Spleen (tissue), 11 donors: ENCODE measurements around the gene DDOST. TPM values are rescaled to one million over a fixed set of nuclear protein-coding genes. Genes with fewer than 3 reads are reported as not detected.

Source experiments
- DNase-seq: peaks from one replicate; pipeline ENCODE4 v3.0.0-alpha.2; 2020
- H3K27ac ChIP-seq, 8 donors: fragments of 200-600 bp; sonication (generic) in 7 of 8; 1 replicate in 4 of 8; 2 replicates in 4 of 8; pipeline versions ENCODE4 v1.5.0 to v1.8.0; 2016 to 2021; ENCODE audit warnings: inconsistent platforms in 4 of 8, mild to moderate bottlenecking in 4 of 8, moderate library complexity in 1 of 8
- H3K27me3 ChIP-seq, 7 donors: fragments of 200-600 bp; sonication (generic) in 6 of 7; replicated peaks in 1 of 7; 1 replicate in 4 of 7; 2 replicates in 3 of 7; pipeline versions ENCODE4 v1.5.0 to v1.8.0; 2016 to 2021; ENCODE audit warnings: inconsistent platforms in 3 of 7, mild to moderate bottlenecking in 1 of 7
- H3K36me3 ChIP-seq, 6 donors: fragments of 200-600 bp; sonication (generic) in 5 of 6; 1 replicate in 4 of 6; 2 replicates in 2 of 6; pipeline versions ENCODE4 v1.5.0 to v1.8.0; 2016 to 2021; ENCODE audit warnings: inconsistent platforms in 2 of 6
- H3K4me1 ChIP-seq, 6 donors: fragments of 200-600 bp; sonication (generic) in 5 of 6; 1 replicate in 3 of 6; 2 replicates in 3 of 6; pipeline versions ENCODE4 v1.5.0 to v1.8.0; 2016 to 2021; ENCODE audit warnings: inconsistent platforms in 3 of 6
- H3K4me3 ChIP-seq, 8 donors: fragments of 200-600 bp; sonication (generic) in 7 of 8; 1 replicate in 4 of 8; 2 replicates in 4 of 8; pipeline versions ENCODE4 v1.5.0 to v1.8.0; 2016 to 2021; ENCODE audit warnings: inconsistent platforms in 4 of 8, mild to moderate bottlenecking in 4 of 8, moderate library complexity in 2 of 8
- H3K9me3 ChIP-seq, 8 donors: fragments of 200-600 bp; sonication (generic) in 7 of 8; 1 replicate in 4 of 8; 2 replicates in 4 of 8; pipeline versions ENCODE4 v1.5.0 to v1.8.0; 2016 to 2021; ENCODE audit warnings: inconsistent platforms in 4 of 8
- CTCF ChIP-seq, 11 experiments: fragments of 200-600 bp in 7 of 11; fragments of 450-650 bp in 4 of 11; sonication (generic) in 4 of 11; IDR thresholded peaks in 8 of 11; conservative IDR thresholded peaks in 3 of 11; 1 replicate in 7 of 11; 2 replicates in 4 of 11; pipeline versions ENCODE4 v1.4.0 to v1.8.0; 2016 to 2021; ENCODE audit warnings: antibody characterized with exemption in 11 of 11, inconsistent platforms in 4 of 11, mild to moderate bottlenecking in 1 of 11
- POLR2A ChIP-seq, 3 donors: fragments of 450-650 bp; IDR thresholded peaks; one replicate each; pipeline ENCODE4 v1.5.1; 2017; ENCODE audit warnings: antibody characterized with exemption in 3 of 3, mild to moderate bottlenecking in 1 of 3
- POLR2AphosphoS5 ChIP-seq, 3 donors: sonication (generic); formaldehyde crosslinking; IDR thresholded peaks; one replicate each; pipeline ENCODE4 v1.5.1; 2017; ENCODE audit warnings: antibody characterized with exemption in 3 of 3
- WGBS, 5 donors: extraction: QIAGEN DNeasy Blood & Tissue Kit in 3 of 5; methylation state at CpG; one replicate each; pipeline versions ENCODE4 v1.1.5 to v1.1.7; 2013 to 2018; 5-methylcytosine and 5-hydroxymethylcytosine counted together
- intact Hi-C: fragments of 100-400 bp; cut with DNase I; formaldehyde crosslinking; loops from one replicate; pipeline ENCODE4 v1.15.0; 2023; ENCODE audit warnings: low total_unique reads
- polyA plus RNA-seq, 3 donors: library from polyadenylated mRNA; stranded (reverse); fragments of 200-250 nt; gene quantifications; one replicate each; pipeline ENCODE4 v1.2.1, GENCODE V29; 2013
- total RNA-seq, 7 donors: library from RNA; depleted of rRNA in 3 of 7; stranded (reverse); fragments of >200 nt in 3 of 7; fragmentation: NEBNext Ultra II Directional in 4 of 7; extraction: Animal tissue kit (Norgen Biotek cat#: 25700) in 4 of 7; gene quantifications; one replicate each; pipeline versions ENCODE4 v1.1.0 to v1.2.1, GENCODE V29; 2016 to 2021
- donor health status: healthy with polysubstance abuse.
- donor health status: DM: no; HTN: no; CAD: no; lungs with moderate emphysema.
- donor health status: DM: no; HTN: no; CAD: no.
- donor health status: Bipolar disorder and iron deficiency.
- donor health status: healthy.
- donor health status: DM: no; HTN: no; CAD: no.
- donor health status: DM: yes; HTN: yes; CAD: no.

Gene DDOST
- total and polyA plus RNA-seq, 10 donors = 107 to 194 (median 147) TPM

- H3K4me3 ChIP-seq = no peak overlapping the region
- TF ChIP-seq POLR2A (IDR thresholded peaks at IDR 0.05) = no peak
- peak; percentile 53 to 80 (median 67) for TF ChIP-seq POLR2AphosphoS5 (IDR thresholded peaks at IDR 0.05)
- H3K27ac ChIP-seq = peak overlapping the region; percentile 5 to 90 (median 73)
- H3K4me1 ChIP-seq = peaks cover 5 to 58% (median 32%) of the 10 kb centered on the region in 6 donors
- no peaks in the 10 kb centered on the region for H3K9me3 ChIP-seq
- peaks cover 0 to 35% (median 0%) of the 10 kb centered on the region in 6 donors for H3K36me3 ChIP-seq
- intact Hi-C loops = no loop called here
- WGBS, 5 donors = 56 to 81% (median 72%) methylated on average over 8 to 16 of the region's 16 CpGs
- no peaks in the 10 kb centered on the region for H3K27me3 ChIP-seq
- no peak for DNase-seq
Measured at GRCh38 chr1:20666146-20666545, 5.0 kb upstream of the DDOST start.

DNA sequence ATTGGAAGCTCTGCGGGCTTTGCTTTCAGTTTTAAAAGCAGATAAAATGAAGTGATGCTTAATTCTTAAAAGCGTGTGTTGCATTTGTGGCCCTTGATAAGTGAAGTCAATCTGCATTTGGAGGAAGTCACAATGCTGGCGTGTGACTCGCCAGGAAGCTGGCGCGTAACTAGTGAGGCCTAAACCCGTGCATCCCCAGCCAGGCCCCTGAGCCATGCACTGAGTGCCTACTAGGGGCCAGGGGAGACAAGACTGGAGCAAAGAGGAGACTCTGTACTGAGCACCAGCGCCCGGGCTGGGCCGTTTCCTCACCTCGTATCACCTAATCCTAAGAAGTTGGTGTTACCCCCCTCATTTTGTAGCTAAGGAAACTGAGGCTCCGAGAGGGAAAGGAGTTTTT is 4.6 kb upstream of the DDOST start:
- Histone ChIP-seq H3K27ac (peak overlapping the region; percentile 12 to 90 (median 73)), H3K4me3 (no peak overlapping the region), H3K9me3 (no peaks in the 10 kb centered on the region), H3K27me3 (no peaks in the 10 kb centered on the region), H3K36me3 (peaks cover 0 to 31% (median 0%) of the 10 kb centered on the region in 6 donors), H3K4me1 (peaks cover 5 to 61% (median 34%) of the 10 kb centered on the region in 6 donors)
- 59 to 72% (median 70%) methylated on average over 10 to 12 of the region's 12 CpGs for WGBS, 5 donors
- intact Hi-C loops = no loop called here
- TF ChIP-seq POLR2AphosphoS5 (IDR thresholded peaks at IDR 0.05) = no peak
- no peak for TF ChIP-seq CTCF (IDR thresholded peaks at IDR 0.05 in 8 of 11, conservative IDR thresholded peaks at IDR 0.05 in 3 of 11)
- no peak for TF ChIP-seq POLR2A (IDR thresholded peaks at IDR 0.05)
- no peak for DNase-seq

DNA sequence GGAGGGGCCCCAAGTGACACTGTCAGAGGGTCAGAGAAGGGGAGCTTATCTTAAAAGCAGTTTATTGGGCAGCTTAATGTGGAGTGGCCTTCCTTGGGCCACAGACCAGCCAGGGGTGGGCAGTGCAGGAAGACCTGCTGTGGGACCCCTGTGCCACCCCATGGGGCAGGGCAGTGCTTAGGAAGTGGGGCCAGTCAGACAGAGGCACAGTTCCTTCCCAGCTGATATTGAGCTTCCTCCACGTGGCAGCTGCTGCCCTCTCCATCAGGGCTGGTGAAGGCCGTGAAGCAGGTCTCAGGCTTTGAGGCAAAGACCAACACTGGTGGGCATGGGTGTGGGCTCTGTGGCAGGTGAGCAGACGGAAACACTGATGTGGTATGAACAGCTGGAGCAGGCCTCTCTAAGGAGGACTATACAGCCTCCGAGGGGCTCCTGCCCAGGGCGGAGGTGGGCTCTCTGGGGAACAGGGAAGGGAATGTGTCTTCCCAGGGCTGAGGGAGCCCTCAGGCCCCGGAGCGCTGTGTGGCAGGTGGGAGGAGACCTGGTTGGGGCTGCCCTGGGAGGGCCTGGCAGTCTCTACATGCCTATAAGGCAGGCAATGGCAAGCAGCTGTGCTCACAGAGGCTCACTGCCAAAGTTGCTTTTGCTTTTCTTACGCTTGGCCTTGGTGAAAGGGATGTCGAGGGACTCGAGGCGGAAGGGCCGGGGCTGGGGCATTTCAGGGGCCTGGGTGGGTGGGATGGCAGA is 3.0 kb upstream of the DDOST start:
- TF ChIP-seq CTCF (IDR thresholded peaks at IDR 0.05 in 8 of 11, conservative IDR thresholded peaks at IDR 0.05 in 3 of 11) = no peak
- no peak for TF ChIP-seq POLR2A (IDR thresholded peaks at IDR 0.05)
- TF ChIP-seq POLR2AphosphoS5 (IDR thresholded peaks at IDR 0.05) = peak; percentile 87 to 92 (median 89)
- Histone ChIP-seq H3K27me3 (no peaks in the 10 kb centered on the region), H3K36me3 (peaks cover 0 to 29% (median 0%) of the 10 kb centered on the region in 6 donors), H3K9me3 (no peaks in the 10 kb centered on the region), H3K4me3 (peak overlapping the region in 1 of 8 donors; percentile 5), H3K27ac (peak overlapping the region in 7 of 8 donors; percentile 55 to 92 (median 88)), H3K4me1 (peaks cover 21 to 77% (median 50%) of the 10 kb centered on the region in 6 donors)
- 67 to 88% (median 68%) methylated on average over 10 to 12 of the region's 12 CpGs for WGBS, 5 donors
- intact Hi-C loops = no loop called here
- peak; percentile 83 for DNase-seq

DNA sequence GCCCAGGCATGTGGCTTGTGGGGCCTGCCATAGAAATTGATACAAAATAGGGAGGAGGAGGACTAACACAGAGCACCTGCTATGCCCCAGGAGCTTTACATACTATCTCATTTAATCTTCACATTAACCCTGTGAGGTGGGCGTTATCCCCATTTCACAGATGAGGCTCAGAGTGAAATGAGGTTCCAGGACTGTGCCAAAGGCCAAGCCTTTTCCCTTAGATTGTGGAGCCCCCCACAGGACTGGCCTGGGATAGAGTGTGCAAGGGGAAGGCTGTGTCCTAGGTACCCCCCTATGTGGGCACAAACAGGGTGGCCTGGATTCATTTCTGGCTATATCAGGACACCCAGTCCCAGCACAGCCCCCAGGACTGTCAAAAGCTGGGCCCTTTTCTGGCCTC is 2.2 kb upstream of the DDOST start:
- 72 to 91% (median 83%) methylated on average over 1 of the region's 1 CpG for WGBS, 5 donors
- no peak for TF ChIP-seq POLR2A (IDR thresholded peaks at IDR 0.05)
- TF ChIP-seq POLR2AphosphoS5 (IDR thresholded peaks at IDR 0.05) = no peak
- TF ChIP-seq CTCF (IDR thresholded peaks at IDR 0.05 in 8 of 11, conservative IDR thresholded peaks at IDR 0.05 in 3 of 11) = no peak
- DNase-seq = no peak
- Histone ChIP-seq H3K9me3 (no peaks in the 10 kb centered on the region), H3K36me3 (peaks cover 0 to 30% (median 1%) of the 10 kb centered on the region in 6 donors), H3K27ac (peak overlapping the region in 7 of 8 donors; percentile 55 to 92 (median 88)), H3K4me3 (no peak overlapping the region), H3K4me1 (peaks cover 26 to 85% (median 55%) of the 10 kb centered on the region in 6 donors), H3K27me3 (no peaks in the 10 kb centered on the region)
- intact Hi-C loops = no loop called here
